Mesothelial cell of epicardium (in vitro differentiated cells): ENCODE data around the gene BAZ2B. TPM values are rescaled to one million over a fixed set of nuclear protein-coding genes. Genes with fewer than 3 reads are reported as not detected.

ENCODE experiments used
- DNase-seq, 2 experiments: peaks; one replicate each; pipeline ENCODE4 v3.0.0; 2021; ENCODE audit warnings: low spot score in 2 of 2; ENCODE audit not compliant: unreplicated experiment in 2 of 2
- H3K27ac Mint-ChIP-seq: 2 replicates; pipeline ENCODE4 v1.8.0; 2021; ENCODE audit warnings: mixed read lengths
- H3K27me3 Mint-ChIP-seq: 2 replicates; pipeline ENCODE4 v1.8.0; 2021; ENCODE audit warnings: low read depth, mixed read lengths
- H3K36me3 Mint-ChIP-seq: 2 replicates; pipeline ENCODE4 v1.8.0; 2021; ENCODE audit warnings: mixed read lengths
- H3K4me1 Mint-ChIP-seq: 2 replicates; pipeline ENCODE4 v1.8.0; 2021; ENCODE audit warnings: mixed read lengths
- H3K4me3 Mint-ChIP-seq: 2 replicates; pipeline ENCODE4 v1.8.0; 2021; ENCODE audit warnings: mild to moderate bottlenecking, moderate library complexity, mixed read lengths
- H3K9me3 Mint-ChIP-seq: 2 replicates; pipeline ENCODE4 v1.8.0; 2021; ENCODE audit warnings: mixed read lengths
- total RNA-seq: library from RNA; stranded (reverse); gene quantifications from 3 replicates; pipeline ENCODE4 v1.2.1, GENCODE V29; 2021
- TF ChIP-seq, protein P1 (sequence below): fragments of 200-600 bp; sonication (generic); IDR thresholded peaks from one replicate; pipeline ENCODE4 v1.5.0; 2021; ENCODE audit warnings: antibody characterized with exemption; ENCODE audit not compliant: unreplicated experiment

Gene BAZ2B
- total RNA-seq, 1 donor from 2014 or later = 141 TPM

DNA sequence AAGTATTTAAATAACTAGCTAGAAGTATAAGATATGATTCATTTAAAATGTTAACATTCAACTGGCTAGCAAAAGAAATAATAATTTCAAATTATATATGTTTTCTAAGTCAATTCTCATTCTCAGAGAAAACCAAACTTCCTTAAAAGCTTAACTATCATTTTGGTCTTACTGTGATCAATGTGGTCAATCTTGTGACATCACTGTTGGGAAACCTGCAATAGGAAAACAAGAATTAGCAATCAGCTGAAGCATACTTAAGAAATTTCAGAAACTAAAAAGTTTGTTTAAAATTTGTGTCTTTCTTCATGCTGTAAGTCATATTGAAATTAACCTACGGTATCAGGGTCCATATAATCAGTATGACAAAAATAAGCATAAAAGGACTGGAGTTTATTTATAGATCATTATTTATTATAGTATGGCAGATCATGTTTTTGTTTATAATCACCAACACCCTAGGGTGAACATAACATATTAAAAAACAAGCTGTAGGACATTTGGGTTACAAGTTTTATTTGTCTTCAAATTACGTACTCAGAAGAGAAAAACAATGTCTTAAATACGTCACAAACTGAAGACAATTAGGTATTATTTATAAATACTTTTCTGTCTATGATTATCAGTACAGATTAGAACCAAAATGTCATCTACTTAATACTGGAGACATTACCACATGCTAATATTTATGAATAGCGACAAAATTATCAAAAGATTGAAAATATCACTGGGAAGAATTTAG, 60.5 kb downstream of the BAZ2B start:
- TF ChIP-seq, protein P1, sequence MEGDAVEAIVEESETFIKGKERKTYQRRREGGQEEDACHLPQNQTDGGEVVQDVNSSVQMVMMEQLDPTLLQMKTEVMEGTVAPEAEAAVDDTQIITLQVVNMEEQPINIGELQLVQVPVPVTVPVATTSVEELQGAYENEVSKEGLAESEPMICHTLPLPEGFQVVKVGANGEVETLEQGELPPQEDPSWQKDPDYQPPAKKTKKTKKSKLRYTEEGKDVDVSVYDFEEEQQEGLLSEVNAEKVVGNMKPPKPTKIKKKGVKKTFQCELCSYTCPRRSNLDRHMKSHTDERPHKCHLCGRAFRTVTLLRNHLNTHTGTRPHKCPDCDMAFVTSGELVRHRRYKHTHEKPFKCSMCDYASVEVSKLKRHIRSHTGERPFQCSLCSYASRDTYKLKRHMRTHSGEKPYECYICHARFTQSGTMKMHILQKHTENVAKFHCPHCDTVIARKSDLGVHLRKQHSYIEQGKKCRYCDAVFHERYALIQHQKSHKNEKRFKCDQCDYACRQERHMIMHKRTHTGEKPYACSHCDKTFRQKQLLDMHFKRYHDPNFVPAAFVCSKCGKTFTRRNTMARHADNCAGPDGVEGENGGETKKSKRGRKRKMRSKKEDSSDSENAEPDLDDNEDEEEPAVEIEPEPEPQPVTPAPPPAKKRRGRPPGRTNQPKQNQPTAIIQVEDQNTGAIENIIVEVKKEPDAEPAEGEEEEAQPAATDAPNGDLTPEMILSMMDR = no peak
- no peak overlapping the region for H3K27ac Mint-ChIP-seq
- peaks cover 13% of the 10 kb centered on the region for H3K36me3 Mint-ChIP-seq

DNA sequence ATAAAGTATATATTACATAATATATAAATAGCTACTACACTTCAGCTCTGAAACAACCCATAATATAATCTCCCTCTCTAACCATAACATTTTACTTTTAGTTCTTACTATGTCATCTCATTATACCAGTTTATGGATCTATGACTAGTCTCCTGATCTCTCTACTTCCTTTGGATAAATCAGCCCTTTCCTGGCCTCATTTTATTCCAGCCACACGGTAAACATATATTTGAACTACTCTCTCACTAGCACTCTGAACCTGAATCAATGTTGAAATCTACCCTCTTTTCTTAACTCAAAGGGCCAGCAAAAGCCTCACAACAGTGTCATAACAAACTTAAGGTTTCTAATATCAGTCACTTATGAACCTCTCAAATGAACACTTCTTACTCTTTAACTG, 62.6 kb downstream of the BAZ2B start:
- Mint-ChIP-seq H3K4me3 (no peak overlapping the region), H3K27ac (peak overlapping the region; percentile 27), H3K9me3 (no peaks in the 10 kb centered on the region), H3K27me3 (no peaks in the 10 kb centered on the region), H3K4me1 (peaks cover 2% of the 10 kb centered on the region), H3K36me3 (peaks cover 19% of the 10 kb centered on the region)
- TF ChIP-seq, protein P1 = no peak
- no peak for DNase-seq

More for the DNA sequence above, 60.5 kb downstream of the BAZ2B start:
- no peak for DNase-seq
- Mint-ChIP-seq H3K4me3 (no peak overlapping the region), H3K4me1 (peaks cover 4% of the 10 kb centered on the region), H3K9me3 (peaks cover under 1% of the 10 kb centered on the region), H3K27me3 (no peaks in the 10 kb centered on the region)

DNA sequence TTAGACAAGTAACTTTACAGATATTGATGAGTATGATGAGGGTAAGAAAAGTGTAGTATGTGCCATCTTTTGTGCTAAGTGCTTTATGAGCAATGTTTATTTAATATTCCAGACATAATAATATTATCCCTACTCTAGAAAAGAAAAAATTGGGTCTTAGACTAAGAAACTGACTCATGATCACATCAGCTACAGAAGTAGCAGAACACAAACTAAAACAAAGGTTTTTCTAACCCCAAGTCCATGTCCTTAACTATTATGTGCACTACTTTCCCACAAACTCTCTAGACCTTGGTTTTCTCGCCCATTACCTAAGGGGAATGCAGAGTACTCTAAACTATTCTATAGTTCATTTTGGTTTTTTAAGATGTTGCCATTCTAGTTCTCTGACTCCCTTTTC, 64.5 kb downstream of the BAZ2B start:
- Mint-ChIP-seq H3K27ac (no peak overlapping the region), H3K27me3 (no peaks in the 10 kb centered on the region), H3K36me3 (peaks cover 13% of the 10 kb centered on the region), H3K9me3 (no peaks in the 10 kb centered on the region), H3K4me3 (no peak overlapping the region), H3K4me1 (peaks cover 4% of the 10 kb centered on the region)
- TF ChIP-seq, protein P1 = no peak
- DNase-seq = no peak

DNA sequence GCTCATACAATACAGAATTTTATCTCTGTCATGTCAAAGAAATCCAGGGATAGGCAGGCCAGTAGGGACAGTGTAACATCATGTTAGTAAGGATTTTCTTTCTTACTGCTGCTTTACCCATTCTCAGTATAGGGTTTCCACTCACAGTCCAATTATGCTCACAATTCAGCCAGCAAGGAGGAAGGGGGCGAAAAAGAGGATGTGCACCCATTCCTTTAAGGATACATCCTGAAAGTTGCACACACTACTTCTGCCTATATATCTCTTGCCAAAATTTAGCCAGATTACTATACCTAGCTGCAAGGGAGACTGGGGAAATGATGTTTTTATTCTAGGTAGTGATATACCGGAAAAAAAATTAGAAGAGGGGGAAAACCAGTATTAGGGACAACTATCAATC, 66.1 kb downstream of the BAZ2B start:
- H3K4me1 Mint-ChIP-seq = peaks cover 6% of the 10 kb centered on the region
- H3K9me3 Mint-ChIP-seq = no peaks in the 10 kb centered on the region
- H3K36me3 Mint-ChIP-seq = peaks cover 17% of the 10 kb centered on the region
- H3K27me3 Mint-ChIP-seq = no peaks in the 10 kb centered on the region
- TF ChIP-seq, protein P1 = no peak
- H3K4me3 Mint-ChIP-seq = no peak overlapping the region
- H3K27ac Mint-ChIP-seq = no peak overlapping the region
- DNase-seq = no peak

DNA sequence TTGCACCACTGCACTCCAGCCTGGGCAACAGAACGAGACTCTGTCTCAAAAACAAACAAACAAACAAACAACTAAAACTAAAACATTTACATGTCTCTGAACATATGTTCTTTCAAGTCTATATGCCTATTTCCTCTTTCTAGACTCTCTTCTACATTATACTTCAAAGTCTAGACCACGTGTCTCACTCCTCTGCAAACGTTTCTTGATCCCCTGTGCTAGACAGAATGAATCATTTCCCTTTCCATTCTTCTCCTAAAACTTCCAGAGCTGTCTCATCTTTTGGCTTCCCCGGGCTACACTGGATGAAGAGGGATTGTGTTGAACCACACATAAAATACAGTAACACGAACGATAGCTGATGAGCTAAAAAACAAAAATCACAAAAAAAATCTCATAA, 67.1 kb downstream of the BAZ2B start:
- Mint-ChIP-seq H3K27ac (no peak overlapping the region), H3K4me3 (no peak overlapping the region), H3K9me3 (no peaks in the 10 kb centered on the region), H3K36me3 (peaks cover 21% of the 10 kb centered on the region), H3K27me3 (no peaks in the 10 kb centered on the region), H3K4me1 (peaks cover 14% of the 10 kb centered on the region)
- no peak for DNase-seq
- TF ChIP-seq, protein P1 = no peak
